HepG2 (cell line): ENCODE measurements around the gene SLC35D2. TPM values are rescaled to one million over a fixed set of nuclear protein-coding genes. Genes with fewer than 3 reads are reported as not detected.
A peak's percentile ranks its signal among the peaks of the same experiment; 100 is the strongest.

Experiments
- ATAC-seq: fragments of 200-7000 bp; cut with Tn5 transposase; 3 replicates; pipeline ENCODE4 v1.9.1; 2020; ENCODE audit warnings: mild to moderate bottlenecking, moderate library complexity
- BruUV-seq: library from RNA; stranded (reverse); fragments of 400-500 nt; replicated peaks from 2 replicates; lab custom pipeline; 2021; lab: Mats Ljungman, UMichigan
- CTCF ChIA-PET: fragments of 300-600 bp; formaldehyde crosslinking; extraction: SDS; loops from one replicate; lab custom pipeline; 2021; ENCODE audit warnings: low total read pairs, inconsistent platforms, low intra/inter-chr PET ratio; lab: Yijun Ruan, JAX
- POLR2A ChIA-PET: fragments of 350-600 bp; sonication (Branson Sonifier 250); formaldehyde crosslinking; loops from one replicate; lab custom pipeline; 2020; ENCODE audit warnings: antibody characterized with exemption, inconsistent platforms; lab: Yijun Ruan, JAX
- DNase-seq: peaks from one replicate; pipeline ENCODE4 v3.0.0-alpha.2; 2015; ENCODE audit warnings: low spot score
- FAIRE-seq: peaks from 3 replicates; lab custom pipeline; 2011; peaks lifted over from hg19 to GRCh38; lab: Jason Lieb, UNC
- H2AFZ ChIP-seq: one replicate; pipeline ENCODE4 v1.6.1; 2011; ENCODE audit warnings: low read length, inconsistent platforms
- H3K27ac ChIP-seq: fragments of 300-600 bp; 3 replicates; pipeline ENCODE4 v1.8.0; 2011; ENCODE audit warnings: mixed run types, mild to moderate bottlenecking, mixed read lengths, low read length, inconsistent platforms; ENCODE audit not compliant: insufficient read depth; ENCODE audit errors: extremely low read length
- H3K27me3 ChIP-seq, 2 experiments: fragments of 200-600 bp in 1 of 2; 2 replicates in 1 of 2; 3 replicates in 1 of 2; pipeline versions ENCODE4 v1.6.0 to v1.8.0; 2011; ENCODE audit warnings: low read length in 2 of 2, mild to moderate bottlenecking in 2 of 2, moderate library complexity in 2 of 2, inconsistent platforms in 1 of 2; ENCODE audit not compliant: insufficient read depth in 2 of 2, control insufficient read depth in 1 of 2
- H3K36me3 ChIP-seq, 2 experiments: fragments of 200-600 bp in 1 of 2; replicated peaks in 1 of 2; 2 replicates in 1 of 2; 3 replicates in 1 of 2; pipeline versions ENCODE4 v1.5.1 to v1.8.0; 2011; ENCODE audit warnings: low read length in 2 of 2, inconsistent platforms in 1 of 2; ENCODE audit not compliant: insufficient read depth in 2 of 2, control insufficient read depth in 1 of 2
- H3K4me1 ChIP-seq: 2 replicates; pipeline ENCODE4 v1.5.1; 2012; ENCODE audit warnings: low read length, inconsistent platforms; ENCODE audit not compliant: insufficient read depth
- H3K4me2 ChIP-seq: 2 replicates; pipeline ENCODE4 v1.6.0; 2011; ENCODE audit warnings: low read depth, low read length, inconsistent platforms
- H3K4me3 ChIP-seq, 3 experiments: fragments of 200-600 bp in 1 of 3; sonication (generic), shearing (Covaris generic) in 1 of 3; replicated peaks in 1 of 3; 2 replicates each; pipeline ENCODE4 v1.5.1; 2011 to 2016; ENCODE audit warnings: low read length in 3 of 3, inconsistent platforms in 2 of 3, low read depth in 2 of 3, mild to moderate bottlenecking in 2 of 3, control low read depth in 1 of 3, mixed read lengths in 1 of 3; ENCODE audit not compliant: insufficient read depth in 1 of 3
- H3K79me2 ChIP-seq: one replicate; pipeline ENCODE4 v1.6.1; 2011; ENCODE audit warnings: low read length, inconsistent platforms; ENCODE audit not compliant: insufficient read depth
- H3K9ac ChIP-seq: 2 replicates; pipeline ENCODE4 v1.6.0; 2011; ENCODE audit warnings: mild to moderate bottlenecking, low read depth, low read length, inconsistent platforms; ENCODE audit not compliant: insufficient read depth
- H3K9me3 ChIP-seq: 2 replicates; pipeline ENCODE4 v1.5.1; 2012; ENCODE audit warnings: mild to moderate bottlenecking, low read length
- H4K20me1 ChIP-seq: 2 replicates; pipeline ENCODE4 v1.6.0; 2011; ENCODE audit warnings: inconsistent platforms, mild to moderate bottlenecking, low read length, moderate library complexity; ENCODE audit not compliant: insufficient read depth
- ETV6 ChIP-seq: sonication (generic); formaldehyde crosslinking; conservative IDR thresholded peaks from 2 replicates; pipeline ENCODE4 v1.4.0; 2020; ENCODE audit warnings: missing genetic modification reagents
- FOXO1 ChIP-seq: sonication (generic); formaldehyde crosslinking; IDR thresholded peaks from 2 replicates; pipeline ENCODE4 v1.4.0; 2020; ENCODE audit warnings: missing genetic modification reagents
- MAFF ChIP-seq: IDR thresholded peaks from 2 replicates; pipeline ENCODE4 v1.6.1; 2011; ENCODE audit warnings: low read depth, low read length, improper control_type of control experiment
- MAFK ChIP-seq, 2 experiments: IDR thresholded peaks in 1 of 2; conservative IDR thresholded peaks in 1 of 2; 2 replicates each; pipeline ENCODE4 v1.6.1; 2011; ENCODE audit warnings: improper control_type of control experiment in 2 of 2, low read length in 2 of 2
- MLLT10 ChIP-seq: sonication (generic); formaldehyde crosslinking; IDR thresholded peaks from 2 replicates; pipeline ENCODE4 v1.4.0; 2020; ENCODE audit warnings: missing genetic modification reagents
- NFYC ChIP-seq: IDR thresholded peaks from 2 replicates; pipeline ENCODE4 v1.6.1; 2016; ENCODE audit warnings: missing genetic modification reagents, missing compliant biosample characterization
- PAF1 ChIP-seq: IDR thresholded peaks from 2 replicates; pipeline ENCODE4 v1.6.1; 2016; ENCODE audit warnings: missing genetic modification reagents, missing compliant biosample characterization
- RARG ChIP-seq: sonication (generic); formaldehyde crosslinking; IDR thresholded peaks from 2 replicates; pipeline ENCODE4 v1.4.0; 2020; ENCODE audit warnings: low read depth, mild to moderate bottlenecking, missing genetic modification reagents
- ZFX ChIP-seq: sonication (generic); formaldehyde crosslinking; IDR thresholded peaks from 2 replicates; pipeline ENCODE4 v1.4.0; 2020; ENCODE audit warnings: mild to moderate bottlenecking, low read depth, missing genetic modification reagents, moderate library complexity
- ZNF781 ChIP-seq: sonication (generic); formaldehyde crosslinking; IDR thresholded peaks from 2 replicates; pipeline ENCODE4 v1.5.1; 2020; ENCODE audit warnings: borderline replicate concordance, mild to moderate bottlenecking, missing genetic modification reagents; ENCODE audit errors: not compliant biosample characterization
- WGBS: methylation state at CpG from one replicate; pipeline ENCODE4 v1.1.6; 2017; ENCODE audit warnings: low lambda C conversion rate; 5-methylcytosine and 5-hydroxymethylcytosine counted together
- in situ Hi-C: cut with HindIII; loops from 2 replicates; pipeline ENCODE4 v1.10.0; 2017; ENCODE audit warnings: low pct_unique_long_range_greater_than_20kb; ENCODE audit not compliant: extremely low pct_ligation_motif_present
- intact Hi-C: fragments of 100-400 bp; cut with micrococcal nuclease; formaldehyde crosslinking; loops from one replicate; pipeline ENCODE4 v1.10.0; 2022; ENCODE audit not compliant: unreplicated experiment
- polyA plus RNA-seq, 8 experiments: library from polyadenylated mRNA; depleted of rRNA in 3 of 8; stranded (reverse) in 7 of 8; unstranded in 1 of 8; fragments of >200 nt; fragmentation: Illumina TruSeq in 4 of 8; extraction: Trizol in 4 of 8; gene quantifications; 2 replicates each; pipeline versions ENCODE4 v1.2.1 to v1.2.3, GENCODE V29; 2011 to 2016; ENCODE audit warnings: low read depth in 4 of 8, missing spikeins in 1 of 8, mixed read lengths in 1 of 8; ENCODE audit not compliant: insufficient read depth in 1 of 8
- total RNA-seq, 5 experiments: library from RNA; depleted of rRNA; stranded (reverse); fragments of >200 nt; fragmentation: Illumina TruSeq; extraction: Trizol; gene quantifications; 2 replicates each; pipeline ENCODE4 v1.2.3, GENCODE V29; 2016; ENCODE audit warnings: low read depth in 1 of 5
- TF ChIP-seq, protein P1 (sequence below): sonication (generic); formaldehyde crosslinking; IDR thresholded peaks from 2 replicates; pipeline ENCODE4 v1.4.0; 2020; ENCODE audit warnings: missing genetic modification reagents
- TF ChIP-seq, protein P2 (sequence below): sonication (generic); formaldehyde crosslinking; IDR thresholded peaks from 2 replicates; pipeline ENCODE4 v1.4.0; 2020; ENCODE audit warnings: missing genetic modification reagents
- TF ChIP-seq, protein P3 (sequence below): sonication (generic); formaldehyde crosslinking; IDR thresholded peaks from 2 replicates; pipeline ENCODE4 v1.8.0; 2022; ENCODE audit warnings: mild to moderate bottlenecking, missing genetic modification reagents; ENCODE audit not compliant: insufficient replicate concordance

The SLC35D2 gene
- total and polyA plus RNA-seq, 2 of the 13 experiments (the other 11 are each of a cell fraction or from before 2014, with no cell fraction given): 96.2 to 103 TPM

DNA sequence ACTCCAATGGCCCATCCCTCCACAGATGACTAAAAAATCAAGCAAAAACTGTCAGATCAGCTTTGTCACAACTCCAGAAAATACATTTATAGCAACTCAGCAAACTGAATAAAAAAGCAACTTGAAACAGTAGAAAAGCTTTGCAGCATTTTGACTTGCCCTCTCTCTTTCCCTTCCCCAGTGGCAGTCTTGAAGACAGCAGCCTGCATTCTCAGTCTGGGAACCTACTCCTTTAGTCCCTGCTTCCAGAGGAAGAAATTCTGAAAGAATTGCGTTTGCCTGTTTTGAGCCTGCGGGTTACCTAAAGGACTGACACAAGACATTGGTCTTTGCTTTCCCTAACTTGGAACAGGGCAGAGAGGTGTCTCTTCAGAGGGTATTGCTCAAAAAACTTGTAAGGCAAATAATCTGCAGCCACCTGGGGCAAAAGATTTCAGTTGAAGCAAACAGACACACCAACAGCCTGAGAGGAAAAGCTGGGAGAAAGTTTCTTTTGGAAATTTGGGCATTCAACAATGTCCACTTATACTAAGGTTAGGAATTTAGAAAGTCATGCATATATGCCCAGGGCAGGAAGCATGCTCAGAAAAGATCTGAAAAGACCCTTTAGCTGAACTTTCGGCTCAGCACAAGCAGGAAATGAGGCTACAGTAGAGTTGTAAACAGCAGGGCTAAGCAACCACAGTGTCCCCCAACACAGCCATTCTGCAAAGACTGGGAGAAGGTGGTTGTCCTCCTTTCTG lies 15.2 kb upstream of the SLC35D2 start:
- WGBS: 84% methylated on average over 3 of the region's 3 CpGs
- TF ChIP-seq PAF1 (CRISPR knock-in tag): no peak
- peak; percentile 25 to 27; a peak in 2 of 4 replicates for TF ChIP-seq MAFK (conservative IDR thresholded peaks at IDR 0.05 in 1 of 2, IDR thresholded peaks at IDR 0.05 in 1 of 2; ENCODE audit: low read length in 2 of 2)
- no peak for TF ChIP-seq ETV6 (CRISPR knock-in tag)
- no peak for TF ChIP-seq ZNF781 (CRISPR knock-in tag)
- no peak for TF ChIP-seq NFYC (CRISPR knock-in tag)
- no peak; the same call in 1 of the 2 replicates for TF ChIP-seq FOXO1 (CRISPR knock-in tag)
- peak; percentile 34; the same call in 1 of the 2 replicates for TF ChIP-seq MAFF
- TF ChIP-seq, protein P1, sequence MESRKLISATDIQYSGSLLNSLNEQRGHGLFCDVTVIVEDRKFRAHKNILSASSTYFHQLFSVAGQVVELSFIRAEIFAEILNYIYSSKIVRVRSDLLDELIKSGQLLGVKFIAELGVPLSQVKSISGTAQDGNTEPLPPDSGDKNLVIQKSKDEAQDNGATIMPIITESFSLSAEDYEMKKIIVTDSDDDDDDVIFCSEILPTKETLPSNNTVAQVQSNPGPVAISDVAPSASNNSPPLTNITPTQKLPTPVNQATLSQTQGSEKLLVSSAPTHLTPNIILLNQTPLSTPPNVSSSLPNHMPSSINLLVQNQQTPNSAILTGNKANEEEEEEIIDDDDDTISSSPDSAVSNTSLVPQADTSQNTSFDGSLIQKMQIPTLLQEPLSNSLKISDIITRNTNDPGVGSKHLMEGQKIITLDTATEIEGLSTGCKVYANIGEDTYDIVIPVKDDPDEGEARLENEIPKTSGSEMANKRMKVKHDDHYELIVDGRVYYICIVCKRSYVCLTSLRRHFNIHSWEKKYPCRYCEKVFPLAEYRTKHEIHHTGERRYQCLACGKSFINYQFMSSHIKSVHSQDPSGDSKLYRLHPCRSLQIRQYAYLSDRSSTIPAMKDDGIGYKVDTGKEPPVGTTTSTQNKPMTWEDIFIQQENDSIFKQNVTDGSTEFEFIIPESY: no peak
- no peak for TF ChIP-seq MLLT10 (CRISPR knock-in tag)
- TF ChIP-seq RARG: no peak
- no peak for TF ChIP-seq ZFX (CRISPR knock-in tag)
- TF ChIP-seq, protein P2, sequence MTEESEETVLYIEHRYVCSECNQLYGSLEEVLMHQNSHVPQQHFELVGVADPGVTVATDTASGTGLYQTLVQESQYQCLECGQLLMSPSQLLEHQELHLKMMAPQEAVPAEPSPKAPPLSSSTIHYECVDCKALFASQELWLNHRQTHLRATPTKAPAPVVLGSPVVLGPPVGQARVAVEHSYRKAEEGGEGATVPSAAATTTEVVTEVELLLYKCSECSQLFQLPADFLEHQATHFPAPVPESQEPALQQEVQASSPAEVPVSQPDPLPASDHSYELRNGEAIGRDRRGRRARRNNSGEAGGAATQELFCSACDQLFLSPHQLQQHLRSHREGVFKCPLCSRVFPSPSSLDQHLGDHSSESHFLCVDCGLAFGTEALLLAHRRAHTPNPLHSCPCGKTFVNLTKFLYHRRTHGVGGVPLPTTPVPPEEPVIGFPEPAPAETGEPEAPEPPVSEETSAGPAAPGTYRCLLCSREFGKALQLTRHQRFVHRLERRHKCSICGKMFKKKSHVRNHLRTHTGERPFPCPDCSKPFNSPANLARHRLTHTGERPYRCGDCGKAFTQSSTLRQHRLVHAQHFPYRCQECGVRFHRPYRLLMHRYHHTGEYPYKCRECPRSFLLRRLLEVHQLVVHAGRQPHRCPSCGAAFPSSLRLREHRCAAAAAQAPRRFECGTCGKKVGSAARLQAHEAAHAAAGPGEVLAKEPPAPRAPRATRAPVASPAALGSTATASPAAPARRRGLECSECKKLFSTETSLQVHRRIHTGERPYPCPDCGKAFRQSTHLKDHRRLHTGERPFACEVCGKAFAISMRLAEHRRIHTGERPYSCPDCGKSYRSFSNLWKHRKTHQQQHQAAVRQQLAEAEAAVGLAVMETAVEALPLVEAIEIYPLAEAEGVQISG (CRISPR knock-in tag): no peak
- TF ChIP-seq, protein P3, sequence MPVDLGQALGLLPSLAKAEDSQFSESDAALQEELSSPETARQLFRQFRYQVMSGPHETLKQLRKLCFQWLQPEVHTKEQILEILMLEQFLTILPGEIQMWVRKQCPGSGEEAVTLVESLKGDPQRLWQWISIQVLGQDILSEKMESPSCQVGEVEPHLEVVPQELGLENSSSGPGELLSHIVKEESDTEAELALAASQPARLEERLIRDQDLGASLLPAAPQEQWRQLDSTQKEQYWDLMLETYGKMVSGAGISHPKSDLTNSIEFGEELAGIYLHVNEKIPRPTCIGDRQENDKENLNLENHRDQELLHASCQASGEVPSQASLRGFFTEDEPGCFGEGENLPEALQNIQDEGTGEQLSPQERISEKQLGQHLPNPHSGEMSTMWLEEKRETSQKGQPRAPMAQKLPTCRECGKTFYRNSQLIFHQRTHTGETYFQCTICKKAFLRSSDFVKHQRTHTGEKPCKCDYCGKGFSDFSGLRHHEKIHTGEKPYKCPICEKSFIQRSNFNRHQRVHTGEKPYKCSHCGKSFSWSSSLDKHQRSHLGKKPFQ (CRISPR knock-in tag): no peak

More for the DNA sequence above, 15.2 kb upstream of the SLC35D2 start:
- Histone ChIP-seq H3K4me1 (peaks cover 24% of the 10 kb centered on the region), H3K9ac (no peak overlapping the region), H4K20me1 (no peaks in the 10 kb centered on the region), H3K27me3 (no peaks in the 10 kb centered on the region; a peak in 1 of 5 replicates), H3K36me3 (peaks cover 2 to 21% of the 10 kb centered on the region in 2 experiments; a peak in 3 of 5 replicates), H3K4me2 (peak overlapping the region; percentile 5; the same call in 1 of the 2 replicates), H2AFZ (no peak overlapping the region), H3K27ac (peak overlapping the region; percentile 69), H3K79me2 (peaks cover 60% of the 10 kb centered on the region), H3K4me3 (no peak overlapping the region), H3K9me3 (peaks cover 8% of the 10 kb centered on the region)
- ATAC-seq: peak; percentile 67; the same call in 2 of the 3 replicates
- CTCF ChIA-PET: no interaction called here
- intact Hi-C loops: no loop called here
- POLR2A ChIA-PET: interaction anchor here (1.5 to 1.6 kb wide), 4 partner anchors 8 to 17 kb away, joined by 4 to 10 read pairs (median 5); no protein-coding TSS in a partner anchor
- no TSS peak for BruUV-seq
- in situ Hi-C loops: no loop called here
- FAIRE-seq: no peak
- no peak for DNase-seq
